ENCODE measurements around the gene SERPINB13. TPM values are rescaled to one million over a fixed set of nuclear protein-coding genes. Genes with fewer than 3 reads are reported as not detected.

SERPINB13 gene
- total RNA-seq, result not detected
- long read RNA-seq, result 0 reads

- ATAC-seq (no peak), DNase-seq (no peak)
- intact Hi-C loops (cut with DNase I), result no loop called here
These were observed at the start of gene SERPINB13 for GRCh38 chr18:63586966-63587365. TSS of gene SERPINB13 (plus strand) at chr18:63587343. CDS start at chr18:63588668, 1,325 bp downstream.

- no peak for DNase-seq
- intact Hi-C loops (cut with DNase I), result no loop called here
- no peak for ATAC-seq
These were observed 47.1 kb upstream of the SERPINB13 start for GRCh38 chr18:63539904-63540510.

GRCh38 chr18:63542069-63542468, 45.1 kb upstream of the SERPINB13 start, which contains the start of gene SERPINB12:
TSS of gene SERPINB12 (plus strand) at chr18:63542369. CDS start at chr18:63556160, 13,791 bp downstream.
- ATAC-seq (no peak), DNase-seq (no peak)
- intact Hi-C loops (cut with DNase I), result no loop called here

GRCh38 chr18:63544017-63544416, 43.1 kb upstream of the SERPINB13 start:
- intact Hi-C loops (cut with DNase I), result no loop called here
- ATAC-seq (no peak), DNase-seq (no peak)

- no peak for DNase-seq
- no peak for ATAC-seq
- intact Hi-C loops (cut with DNase I), result no loop called here
These were observed 42.1 kb upstream of the SERPINB13 start for GRCh38 chr18:63545000-63545399.

GRCh38 chr18:63550068-63550467, 37.1 kb upstream of the SERPINB13 start:
- ATAC-seq (no peak), DNase-seq (no peak)
- intact Hi-C loops (cut with DNase I), result no loop called here

- intact Hi-C loops (cut with DNase I), result no loop called here
- DNase-seq, result no peak
- ATAC-seq, result no peak
These were observed 35.4 kb upstream of the SERPINB13 start for GRCh38 chr18:63551769-63552168.

- intact Hi-C loops (cut with DNase I), result no loop called here
- no peak for DNase-seq
- no peak for ATAC-seq
These were observed 34.6 kb upstream of the SERPINB13 start for GRCh38 chr18:63552581-63552980.

- intact Hi-C loops (cut with DNase I), result no loop called here
- ATAC-seq, result peak; percentile 84 to 86
- DNase-seq, result no peak
These were observed 34.1 kb upstream of the SERPINB13 start for GRCh38 chr18:63553081-63553480.

GRCh38 chr18:63559567-63560491, 27.3 kb upstream of the SERPINB13 start:
- ATAC-seq (no peak), DNase-seq (no peak)
- intact Hi-C loops (cut with DNase I), result no loop called here

- intact Hi-C loops (cut with DNase I), result no loop called here
- ATAC-seq (no peak), DNase-seq (no peak)
These were observed 24.9 kb upstream of the SERPINB13 start for GRCh38 chr18:63562284-63562683.

- intact Hi-C loops (cut with DNase I), result no loop called here
- ATAC-seq (no peak), DNase-seq (no peak)
These were observed 23.1 kb upstream of the SERPINB13 start for GRCh38 chr18:63564021-63564420.

GRCh38 chr18:63564561-63564960, 22.6 kb upstream of the SERPINB13 start:
- intact Hi-C loops (cut with DNase I), result no loop called here
- ATAC-seq (no peak), DNase-seq (no peak)

GRCh38 chr18:63567276-63567675, 19.9 kb upstream of the SERPINB13 start:
- DNase-seq (no peak), ATAC-seq (no peak)
- intact Hi-C loops (cut with DNase I), result no loop called here

- intact Hi-C loops (cut with DNase I), result no loop called here
- ATAC-seq (no peak), DNase-seq (no peak)
These were observed 19.3 kb upstream of the SERPINB13 start for GRCh38 chr18:63567825-63568224.

GRCh38 chr18:63570721-63571120, 16.4 kb upstream of the SERPINB13 start:
- no peak for ATAC-seq
- intact Hi-C loops (cut with DNase I), result no loop called here
- DNase-seq, result no peak

GRCh38 chr18:63575681-63576080, 11.5 kb upstream of the SERPINB13 start:
- DNase-seq, result no peak
- no peak for ATAC-seq
- intact Hi-C loops (cut with DNase I), result loop anchor here in 1 of 2 donors (5.0 kb wide), 1 partner anchor 58 kb away; no protein-coding TSS in a partner anchor

- no peak for ATAC-seq
- no peak for DNase-seq
- intact Hi-C loops (cut with DNase I), result loop anchor here (1.0 to 5.0 kb wide), 2 partner anchors 60 to 61 kb away; no protein-coding TSS in a partner anchor
These were observed 8.7 kb upstream of the SERPINB13 start for GRCh38 chr18:63578357-63578958.

- ATAC-seq (no peak), DNase-seq (no peak)
- intact Hi-C loops (cut with DNase I), result loop anchor here in 1 of 2 donors (5.0 kb wide), 1 partner anchor 62 kb away; no protein-coding TSS in a partner anchor
These were observed 7.5 kb upstream of the SERPINB13 start for GRCh38 chr18:63579616-63580015.

GRCh38 chr18:63585988-63586387, 1.2 kb upstream of the SERPINB13 start:
- ATAC-seq (no peak), DNase-seq (no peak)
- intact Hi-C loops (cut with DNase I), result no loop called here
